Spleen (tissue), 11 donors: Measurements from ENCODE around the gene SCD5. TPM values are rescaled to one million over a fixed set of nuclear protein-coding genes. Genes with fewer than 3 reads are reported as not detected.

Experiments
- DNase-seq: peaks from one replicate; pipeline ENCODE4 v3.0.0-alpha.2; 2020
- H3K27ac ChIP-seq, 8 donors: fragments of 200-600 bp; sonication (generic) in 7 of 8; 1 replicate in 4 of 8; 2 replicates in 4 of 8; pipeline versions ENCODE4 v1.5.0 to v1.8.0; 2016 to 2021; ENCODE audit warnings: inconsistent platforms in 4 of 8, mild to moderate bottlenecking in 4 of 8, moderate library complexity in 1 of 8
- H3K27me3 ChIP-seq, 7 donors: fragments of 200-600 bp; sonication (generic) in 6 of 7; replicated peaks in 1 of 7; 1 replicate in 4 of 7; 2 replicates in 3 of 7; pipeline versions ENCODE4 v1.5.0 to v1.8.0; 2016 to 2021; ENCODE audit warnings: inconsistent platforms in 3 of 7, mild to moderate bottlenecking in 1 of 7
- H3K36me3 ChIP-seq, 6 donors: fragments of 200-600 bp; sonication (generic) in 5 of 6; 1 replicate in 4 of 6; 2 replicates in 2 of 6; pipeline versions ENCODE4 v1.5.0 to v1.8.0; 2016 to 2021; ENCODE audit warnings: inconsistent platforms in 2 of 6
- H3K4me1 ChIP-seq, 6 donors: fragments of 200-600 bp; sonication (generic) in 5 of 6; 1 replicate in 3 of 6; 2 replicates in 3 of 6; pipeline versions ENCODE4 v1.5.0 to v1.8.0; 2016 to 2021; ENCODE audit warnings: inconsistent platforms in 3 of 6
- H3K4me3 ChIP-seq, 8 donors: fragments of 200-600 bp; sonication (generic) in 7 of 8; 1 replicate in 4 of 8; 2 replicates in 4 of 8; pipeline versions ENCODE4 v1.5.0 to v1.8.0; 2016 to 2021; ENCODE audit warnings: inconsistent platforms in 4 of 8, mild to moderate bottlenecking in 4 of 8, moderate library complexity in 2 of 8
- H3K9me3 ChIP-seq, 8 donors: fragments of 200-600 bp; sonication (generic) in 7 of 8; 1 replicate in 4 of 8; 2 replicates in 4 of 8; pipeline versions ENCODE4 v1.5.0 to v1.8.0; 2016 to 2021; ENCODE audit warnings: inconsistent platforms in 4 of 8
- CTCF ChIP-seq, 11 experiments: fragments of 200-600 bp in 7 of 11; fragments of 450-650 bp in 4 of 11; sonication (generic) in 4 of 11; IDR thresholded peaks in 8 of 11; conservative IDR thresholded peaks in 3 of 11; 1 replicate in 7 of 11; 2 replicates in 4 of 11; pipeline versions ENCODE4 v1.4.0 to v1.8.0; 2016 to 2021; ENCODE audit warnings: antibody characterized with exemption in 11 of 11, inconsistent platforms in 4 of 11, mild to moderate bottlenecking in 1 of 11
- POLR2A ChIP-seq, 3 donors: fragments of 450-650 bp; IDR thresholded peaks; one replicate each; pipeline ENCODE4 v1.5.1; 2017; ENCODE audit warnings: antibody characterized with exemption in 3 of 3, mild to moderate bottlenecking in 1 of 3
- POLR2AphosphoS5 ChIP-seq, 3 donors: sonication (generic); formaldehyde crosslinking; IDR thresholded peaks; one replicate each; pipeline ENCODE4 v1.5.1; 2017; ENCODE audit warnings: antibody characterized with exemption in 3 of 3
- WGBS, 5 donors: extraction: QIAGEN DNeasy Blood & Tissue Kit in 3 of 5; methylation state at CpG; one replicate each; pipeline versions ENCODE4 v1.1.5 to v1.1.7; 2013 to 2018; 5-methylcytosine and 5-hydroxymethylcytosine counted together
- intact Hi-C: fragments of 100-400 bp; cut with DNase I; formaldehyde crosslinking; loops from one replicate; pipeline ENCODE4 v1.15.0; 2023; ENCODE audit warnings: low total_unique reads
- polyA plus RNA-seq, 3 donors: library from polyadenylated mRNA; stranded (reverse); fragments of 200-250 nt; gene quantifications; one replicate each; pipeline ENCODE4 v1.2.1, GENCODE V29; 2013
- total RNA-seq, 7 donors: library from RNA; depleted of rRNA in 3 of 7; stranded (reverse); fragments of >200 nt in 3 of 7; fragmentation: NEBNext Ultra II Directional in 4 of 7; extraction: Animal tissue kit (Norgen Biotek cat#: 25700) in 4 of 7; gene quantifications; one replicate each; pipeline versions ENCODE4 v1.1.0 to v1.2.1, GENCODE V29; 2016 to 2021
- donor health status: healthy with polysubstance abuse.
- donor health status: DM: no; HTN: no; CAD: no; lungs with moderate emphysema.
- donor health status: DM: no; HTN: no; CAD: no.
- donor health status: Bipolar disorder and iron deficiency.
- donor health status: healthy.
- donor health status: DM: no; HTN: no; CAD: no.
- donor health status: DM: yes; HTN: yes; CAD: no.

Gene SCD5
- total and polyA plus RNA-seq, 10 donors: 0.85 to 7.2 (median 3.9) TPM

DNA sequence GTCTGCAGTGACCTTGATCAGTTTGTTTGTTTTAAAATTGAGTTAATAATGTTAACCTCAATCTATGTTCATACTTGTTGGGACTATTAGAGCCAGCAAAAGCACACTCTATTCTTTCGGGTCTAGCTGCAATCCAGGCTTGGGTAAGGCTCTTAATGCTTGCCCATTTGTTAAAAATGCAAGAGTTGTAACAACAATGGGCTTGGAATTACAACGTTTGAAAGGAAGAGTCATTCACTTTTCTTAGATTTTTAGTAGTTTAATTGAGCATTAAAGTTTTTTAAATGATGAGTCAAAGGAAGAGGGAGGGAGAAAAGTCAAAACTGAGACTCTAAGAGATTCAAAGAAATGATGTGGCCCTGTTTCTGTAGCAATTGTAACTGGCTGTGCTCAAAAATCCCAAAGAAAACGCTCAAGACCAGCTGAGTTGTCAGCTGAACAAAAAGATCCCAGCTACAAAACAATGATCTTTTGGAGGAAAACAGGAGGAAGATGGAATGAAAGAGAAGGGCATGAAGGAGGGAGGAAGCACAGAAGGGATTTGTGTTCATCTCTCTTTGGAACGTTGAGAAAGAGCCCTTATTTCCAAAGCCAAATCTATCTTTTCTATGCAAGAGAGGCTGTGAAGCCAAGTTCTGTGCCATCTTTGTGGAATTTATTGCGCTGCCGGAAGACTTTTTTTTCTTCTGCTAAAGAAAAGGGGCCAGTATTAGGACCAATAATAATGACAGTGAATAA is 5.5 kb downstream of the SCD5 start:
- 69 to 83% (median 75%) methylated on average over 6 of the region's 6 CpGs for WGBS, 5 donors
- Histone ChIP-seq H3K9me3 (no peaks in the 10 kb centered on the region), H3K4me3 (no peak overlapping the region), H3K36me3 (no peaks in the 10 kb centered on the region), H3K4me1 (peaks cover 0 to 16% (median 11%) of the 10 kb centered on the region in 6 donors), H3K27ac (no peak overlapping the region), H3K27me3 (peaks cover 0 to 21% (median 10%) of the 10 kb centered on the region in 7 donors)
- intact Hi-C loops: no loop called here
- DNase-seq: no peak
- TF ChIP-seq POLR2A (IDR thresholded peaks at IDR 0.05) (no peak), CTCF (IDR thresholded peaks at IDR 0.05 in 8 of 11, conservative IDR thresholded peaks at IDR 0.05 in 3 of 11) (no peak), POLR2AphosphoS5 (IDR thresholded peaks at IDR 0.05) (no peak)

DNA sequence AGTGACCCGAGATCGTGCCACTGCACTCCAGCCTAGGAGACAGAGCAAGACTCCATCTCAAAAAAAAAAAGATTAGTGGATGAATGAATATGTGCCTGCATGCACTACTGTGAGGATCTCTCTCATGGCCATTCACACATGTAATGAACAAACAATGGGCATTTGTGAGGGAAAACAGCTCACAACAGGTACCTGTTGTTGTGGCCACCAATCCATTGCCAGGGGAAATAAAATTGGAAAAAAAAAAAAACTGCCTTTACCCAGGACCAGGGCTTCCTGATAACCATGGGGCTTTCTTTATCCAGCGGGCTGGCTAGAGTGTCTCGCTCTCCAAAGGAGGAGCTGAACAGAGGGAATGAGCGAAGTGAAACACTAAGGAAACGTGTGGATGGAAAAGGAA is 7.4 kb downstream of the SCD5 start:
- DNase-seq: no peak
- no peaks in the 10 kb centered on the region for H3K4me1 ChIP-seq
- TF ChIP-seq POLR2AphosphoS5 (IDR thresholded peaks at IDR 0.05) (no peak), CTCF (IDR thresholded peaks at IDR 0.05 in 8 of 11, conservative IDR thresholded peaks at IDR 0.05 in 3 of 11) (no peak), POLR2A (IDR thresholded peaks at IDR 0.05) (no peak)
- intact Hi-C loops: no loop called here
- no peaks in the 10 kb centered on the region for H3K9me3 ChIP-seq
- H3K27ac ChIP-seq: no peak overlapping the region
- WGBS, 5 donors: 91 to 93% (median 92%) methylated on average over 6 of the region's 6 CpGs
- peaks cover 0 to 2% (median 0%) of the 10 kb centered on the region in 7 donors for H3K27me3 ChIP-seq
- no peak overlapping the region for H3K4me3 ChIP-seq
- no peaks in the 10 kb centered on the region for H3K36me3 ChIP-seq

GRCh38 chr4:82790060-82790660 is 8.4 kb downstream of the SCD5 start:
- TF ChIP-seq CTCF (IDR thresholded peaks at IDR 0.05 in 8 of 11, conservative IDR thresholded peaks at IDR 0.05 in 3 of 11) (no peak), POLR2A (IDR thresholded peaks at IDR 0.05) (no peak), POLR2AphosphoS5 (IDR thresholded peaks at IDR 0.05) (no peak)
- WGBS, 5 donors: 75 to 86% (median 83%) methylated on average over 8 of the region's 8 CpGs
- Histone ChIP-seq H3K9me3 (no peaks in the 10 kb centered on the region), H3K36me3 (no peaks in the 10 kb centered on the region), H3K4me1 (no peaks in the 10 kb centered on the region), H3K4me3 (no peak overlapping the region), H3K27ac (no peak overlapping the region), H3K27me3 (no peaks in the 10 kb centered on the region)
- intact Hi-C loops: no loop called here
- no peak for DNase-seq

- no peaks in the 10 kb centered on the region for H3K9me3 ChIP-seq
- 71 to 81% (median 75%) methylated on average over 6 to 7 of the region's 7 CpGs for WGBS, 5 donors
- no peak for DNase-seq
- intact Hi-C loops: no loop called here
- H3K36me3 ChIP-seq: no peaks in the 10 kb centered on the region
- H3K4me3 ChIP-seq: no peak overlapping the region
- no peaks in the 10 kb centered on the region for H3K4me1 ChIP-seq
- H3K27ac ChIP-seq: no peak overlapping the region
- no peaks in the 10 kb centered on the region for H3K27me3 ChIP-seq
- TF ChIP-seq CTCF (IDR thresholded peaks at IDR 0.05 in 8 of 11, conservative IDR thresholded peaks at IDR 0.05 in 3 of 11) (no peak), POLR2AphosphoS5 (IDR thresholded peaks at IDR 0.05) (no peak), POLR2A (IDR thresholded peaks at IDR 0.05) (no peak)
These were observed 9.4 kb downstream of the SCD5 start for GRCh38 chr4:82789025-82789776.
